T-helper 1 cell treated with Interleukin-12 subunit alpha and Interleukin-12 subunit beta and Interleukin-4 antibody, amounts not matched to agents 30 μg/mL and 1 μg/mL, for 36 hours (primary cell): ENCODE data around the gene PPM1L.
"Not testable (repeated sequence)": the region's sequence is repeated elsewhere in the genome, so short reads cannot be mapped to it uniquely, and the experiment has no call there.

Source experiments
- H3K27ac Mint-ChIP-seq: one replicate; pipeline ENCODE4 v1.8.0; 2021; ENCODE audit warnings: mild to moderate bottlenecking, mixed read lengths
- H3K27me3 Mint-ChIP-seq: one replicate; pipeline ENCODE4 v1.8.0; 2021; ENCODE audit warnings: low read depth, mixed read lengths
- H3K36me3 Mint-ChIP-seq: one replicate; pipeline ENCODE4 v1.8.0; 2021; ENCODE audit warnings: low read depth, mixed read lengths
- H3K4me1 Mint-ChIP-seq: one replicate; pipeline ENCODE4 v1.8.0; 2021; ENCODE audit warnings: low read depth, mixed read lengths
- H3K4me3 Mint-ChIP-seq: one replicate; pipeline ENCODE4 v1.8.0; 2021; ENCODE audit warnings: mild to moderate bottlenecking, moderate library complexity, mixed read lengths
- H3K9me3 Mint-ChIP-seq: one replicate; pipeline ENCODE4 v1.8.0; 2021; ENCODE audit warnings: mixed read lengths

PPM1L gene

DNA sequence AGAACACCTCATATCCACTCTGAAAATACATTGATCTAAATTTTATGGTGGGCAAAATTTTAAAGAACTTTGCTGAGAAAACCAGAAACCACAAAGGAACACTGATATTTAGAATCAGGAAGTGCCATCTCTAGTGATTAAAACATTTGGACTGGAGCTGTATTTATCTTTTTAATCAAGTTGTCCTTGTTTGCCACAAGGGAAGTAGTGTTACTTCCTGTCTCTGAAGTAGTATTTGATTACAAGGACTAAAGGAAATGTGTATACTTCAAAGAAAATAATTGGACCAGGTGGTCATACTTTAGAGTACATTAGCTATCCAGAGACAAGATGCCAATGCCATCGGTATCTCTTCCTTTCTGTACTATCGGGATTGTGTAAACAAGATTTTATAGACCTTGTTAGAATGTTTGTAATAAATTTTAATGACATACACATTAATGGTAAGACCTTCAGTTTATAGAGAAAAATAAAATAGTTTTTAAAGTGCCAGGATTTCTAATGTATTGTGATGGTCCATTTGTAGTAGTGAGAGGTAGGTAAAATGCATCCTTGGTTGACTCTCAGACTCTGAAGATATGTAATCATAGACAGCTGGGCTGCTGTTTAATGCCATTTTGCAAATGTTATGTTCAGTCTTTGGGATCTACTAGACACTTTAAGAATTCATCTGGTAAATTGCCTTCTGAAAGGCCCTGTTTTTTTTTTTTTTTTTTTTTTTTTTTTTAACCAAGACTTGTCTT lies 217.2 kb downstream of the PPM1L start:
- Mint-ChIP-seq H3K4me3 (no peak overlapping the region), H3K4me1 (peaks cover 6% of the 10 kb centered on the region)

DNA sequence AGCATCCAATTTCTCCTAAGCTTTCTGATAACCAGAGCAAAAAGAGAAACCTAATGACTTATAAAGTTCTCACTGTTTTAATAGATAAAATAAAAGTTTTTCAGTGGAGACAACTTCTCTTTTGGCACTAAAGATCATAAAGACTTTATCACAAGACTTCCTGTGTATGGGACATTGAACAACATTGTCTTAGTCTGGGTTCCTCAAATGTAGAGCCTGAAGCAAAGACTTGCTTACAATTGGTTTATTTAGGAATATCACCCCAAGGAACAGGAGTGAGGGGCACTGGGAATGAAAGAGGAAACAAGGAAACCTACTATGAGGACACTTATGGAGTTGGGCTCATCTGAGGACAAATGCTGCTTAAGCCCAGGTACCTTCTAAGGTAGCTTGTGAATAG lies 221.7 kb downstream of the PPM1L start:
- no peak overlapping the region for H3K27ac Mint-ChIP-seq
- no peaks in the 10 kb centered on the region for H3K27me3 Mint-ChIP-seq
- peaks cover 9% of the 10 kb centered on the region for H3K4me1 Mint-ChIP-seq
- no peaks in the 10 kb centered on the region for H3K36me3 Mint-ChIP-seq
- H3K9me3 Mint-ChIP-seq, result peaks cover 9% of the 10 kb centered on the region
- H3K4me3 Mint-ChIP-seq, result no peak overlapping the region

More for the DNA sequence above, 217.2 kb downstream of the PPM1L start:
- Mint-ChIP-seq H3K27me3 (no peaks in the 10 kb centered on the region), H3K36me3 (no peaks in the 10 kb centered on the region), H3K27ac (no peak overlapping the region), H3K9me3 (peaks cover 5% of the 10 kb centered on the region)

DNA sequence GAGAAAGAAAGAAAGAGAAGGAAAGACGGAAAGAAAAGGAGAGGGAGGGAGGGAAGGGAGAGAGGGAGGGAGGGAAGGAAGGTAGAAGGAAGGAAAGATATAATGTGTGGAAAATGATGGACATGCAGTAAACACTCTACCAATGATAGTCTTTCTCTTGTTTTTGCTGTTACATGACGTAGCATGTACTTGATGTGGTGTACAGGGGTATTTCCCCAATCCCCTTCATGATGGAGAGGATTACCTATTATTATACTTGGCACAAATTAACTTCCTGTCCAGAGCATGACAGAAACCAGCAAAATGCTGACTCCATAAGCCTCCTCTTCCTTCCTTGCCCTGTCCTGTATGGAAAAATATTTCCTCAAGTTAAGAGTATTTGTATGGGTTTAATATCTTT lies 224.7 kb downstream of the PPM1L start:
- H3K27me3 Mint-ChIP-seq, result no peaks in the 10 kb centered on the region
- no peak overlapping the region for H3K4me3 Mint-ChIP-seq
- H3K27ac Mint-ChIP-seq, result no peak overlapping the region
- peaks cover 17% of the 10 kb centered on the region for H3K9me3 Mint-ChIP-seq
- no peaks in the 10 kb centered on the region for H3K36me3 Mint-ChIP-seq
- peaks cover 7% of the 10 kb centered on the region for H3K4me1 Mint-ChIP-seq

DNA sequence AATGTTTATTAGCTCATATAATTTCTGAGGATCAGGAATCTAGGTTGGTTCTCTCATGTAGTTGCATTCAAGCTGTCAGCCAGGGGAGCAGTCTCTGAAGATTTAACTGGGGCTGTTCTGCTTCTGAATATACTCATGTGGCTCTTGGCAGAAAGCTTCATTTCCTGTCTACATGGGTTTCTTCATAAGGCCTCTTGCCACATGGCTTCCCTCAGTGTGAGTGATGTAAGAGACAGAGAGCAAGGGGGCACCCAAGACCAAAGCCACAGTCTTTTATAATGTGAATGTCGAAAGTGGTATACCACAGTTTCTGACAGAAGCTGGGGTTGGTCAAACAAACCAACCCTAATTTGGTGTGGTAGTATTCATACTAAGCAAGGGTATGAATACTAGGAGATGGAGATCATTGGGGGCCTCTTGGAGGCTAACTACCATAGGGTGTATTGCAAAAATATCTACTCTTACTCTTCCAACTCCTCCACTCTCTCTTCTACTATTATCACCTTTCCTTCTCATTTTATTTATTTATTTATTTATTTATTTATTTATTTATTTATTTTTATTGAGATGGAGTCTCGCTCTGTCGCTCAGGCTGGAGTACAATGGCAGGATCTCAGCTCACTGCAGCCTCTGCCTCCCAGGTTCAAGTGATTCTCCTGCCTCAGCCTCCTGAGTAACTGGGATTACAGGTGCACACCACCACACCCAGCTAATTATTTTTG lies 225.3 kb downstream of the PPM1L start:
- H3K36me3 Mint-ChIP-seq, result no peaks in the 10 kb centered on the region
- peaks cover 17% of the 10 kb centered on the region for H3K9me3 Mint-ChIP-seq
- H3K27ac Mint-ChIP-seq, result peak overlapping the region; percentile 20
- H3K4me3 Mint-ChIP-seq, result no peak overlapping the region
- H3K27me3 Mint-ChIP-seq, result no peaks in the 10 kb centered on the region
- H3K4me1 Mint-ChIP-seq, result peaks cover 7% of the 10 kb centered on the region

DNA sequence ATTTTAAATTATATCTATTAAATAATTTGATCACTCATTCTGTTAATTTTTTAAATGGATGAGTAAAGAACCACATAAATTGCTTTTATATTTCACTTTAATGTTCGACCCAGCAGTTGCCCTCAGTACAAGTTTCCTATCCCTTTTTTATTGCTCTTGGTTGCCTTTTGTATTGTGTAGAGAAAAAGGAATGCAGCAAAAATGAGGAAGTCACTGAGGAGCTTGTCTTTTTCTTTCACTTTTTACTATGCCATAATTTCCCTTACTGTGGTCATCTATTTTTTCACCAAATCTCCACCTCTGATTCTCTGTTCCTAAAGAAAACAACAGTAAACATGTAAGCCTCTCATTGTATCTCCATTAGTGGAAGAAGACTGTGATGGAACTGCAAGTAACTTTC lies 226.5 kb downstream of the PPM1L start:
- Mint-ChIP-seq H3K4me1 (peaks cover 7% of the 10 kb centered on the region), H3K36me3 (no peaks in the 10 kb centered on the region), H3K4me3 (no peak overlapping the region), H3K9me3 (peaks cover 17% of the 10 kb centered on the region), H3K27ac (no peak overlapping the region), H3K27me3 (no peaks in the 10 kb centered on the region)

DNA sequence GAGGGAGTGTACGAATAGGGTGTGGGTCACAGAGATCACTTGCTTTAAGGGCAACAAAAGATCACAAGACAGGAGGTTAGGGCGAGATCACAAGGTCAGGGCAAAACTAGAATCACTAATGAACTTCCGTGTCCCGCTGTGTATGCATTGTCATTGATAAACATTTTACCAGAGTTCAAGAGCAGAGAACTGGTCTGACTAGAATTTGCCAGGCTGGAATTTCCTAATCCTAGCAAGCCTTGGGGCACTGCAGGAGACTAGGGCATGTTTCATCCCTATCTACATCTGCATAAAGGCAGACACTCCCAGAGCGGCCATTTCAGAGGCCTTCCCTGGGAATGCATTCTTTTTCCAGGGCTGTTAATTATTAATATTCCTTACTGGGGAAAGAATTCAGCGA lies 227.9 kb downstream of the PPM1L start:
- not testable (repeated sequence) for H3K4me3 Mint-ChIP-seq, H3K27me3 Mint-ChIP-seq, H3K27ac Mint-ChIP-seq, H3K4me1 Mint-ChIP-seq, H3K36me3 Mint-ChIP-seq
- peaks cover 12% of the 10 kb centered on the region for H3K9me3 Mint-ChIP-seq

DNA sequence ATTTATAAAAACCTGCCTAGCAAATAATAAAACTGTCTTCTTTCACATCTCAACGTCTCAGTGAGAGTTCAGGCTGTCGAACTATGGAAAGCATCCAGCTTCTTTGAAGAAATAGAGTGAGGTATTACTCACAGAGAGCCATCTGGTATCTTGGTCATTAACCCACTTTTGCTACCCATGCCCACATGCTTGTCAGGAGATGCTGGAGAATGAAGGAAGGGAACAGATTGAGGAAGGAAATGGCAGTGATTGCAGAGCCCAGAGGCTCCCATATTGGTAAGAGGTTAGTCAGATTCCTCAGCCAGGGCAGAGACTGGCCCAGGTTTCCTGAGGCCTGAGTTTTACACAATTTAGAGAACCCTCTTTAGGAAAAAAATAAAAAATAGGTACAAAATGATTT lies 230.0 kb downstream of the PPM1L start:
- Mint-ChIP-seq H3K36me3 (no peaks in the 10 kb centered on the region), H3K27ac (no peak overlapping the region), H3K4me1 (peaks cover 2% of the 10 kb centered on the region), H3K4me3 (no peak overlapping the region), H3K27me3 (no peaks in the 10 kb centered on the region), H3K9me3 (peaks cover 12% of the 10 kb centered on the region)

DNA sequence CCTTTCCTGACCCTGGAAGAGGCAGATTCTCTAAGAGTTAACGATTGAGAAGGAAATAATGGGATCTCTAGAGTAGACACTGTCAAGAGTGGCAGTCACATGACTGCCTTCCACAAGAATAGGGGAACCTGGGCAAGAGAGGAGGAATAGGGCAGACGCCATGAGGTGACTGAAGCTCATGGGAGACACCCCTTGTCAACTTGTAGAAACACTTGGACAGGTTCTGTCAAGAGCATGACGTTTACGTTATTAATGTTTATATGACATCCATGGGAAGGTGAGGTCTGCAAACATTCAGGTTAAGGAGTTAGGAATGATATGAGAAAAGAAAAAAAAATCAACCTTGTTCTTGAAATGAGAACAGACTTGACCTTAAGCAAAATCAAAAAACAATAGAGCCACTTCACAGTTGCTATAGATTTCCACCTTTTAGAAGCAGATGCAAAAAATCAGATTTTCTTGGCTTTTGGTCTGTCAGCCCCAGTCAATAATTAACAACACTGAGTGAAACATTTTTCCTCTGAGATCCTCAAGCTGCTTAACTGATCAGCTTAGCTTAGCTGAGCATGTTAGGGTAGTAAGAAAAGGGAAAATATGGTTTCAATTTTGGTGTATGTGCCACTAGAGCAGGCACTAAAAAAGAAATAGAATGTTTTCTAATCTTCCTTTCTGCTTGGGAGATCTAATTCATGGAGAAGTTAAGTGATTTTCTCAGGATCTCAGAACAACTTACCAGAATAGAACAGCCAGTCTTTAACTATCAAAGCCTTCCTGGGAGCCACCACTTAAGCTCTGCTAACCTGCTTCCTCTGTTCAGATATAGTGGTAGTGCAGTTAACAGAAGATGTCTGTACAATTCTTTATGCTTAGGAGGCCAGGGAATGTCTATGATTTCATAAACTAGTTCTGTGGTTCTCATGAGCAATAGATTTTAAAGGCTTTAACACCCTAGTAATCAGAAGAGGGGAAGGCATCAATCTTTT lies 232.2 kb downstream of the PPM1L start:
- Mint-ChIP-seq H3K27ac (no peak overlapping the region), H3K27me3 (no peaks in the 10 kb centered on the region), H3K4me3 (no peak overlapping the region), H3K4me1 (no peaks in the 10 kb centered on the region), H3K36me3 (no peaks in the 10 kb centered on the region), H3K9me3 (peaks cover 7% of the 10 kb centered on the region)

DNA sequence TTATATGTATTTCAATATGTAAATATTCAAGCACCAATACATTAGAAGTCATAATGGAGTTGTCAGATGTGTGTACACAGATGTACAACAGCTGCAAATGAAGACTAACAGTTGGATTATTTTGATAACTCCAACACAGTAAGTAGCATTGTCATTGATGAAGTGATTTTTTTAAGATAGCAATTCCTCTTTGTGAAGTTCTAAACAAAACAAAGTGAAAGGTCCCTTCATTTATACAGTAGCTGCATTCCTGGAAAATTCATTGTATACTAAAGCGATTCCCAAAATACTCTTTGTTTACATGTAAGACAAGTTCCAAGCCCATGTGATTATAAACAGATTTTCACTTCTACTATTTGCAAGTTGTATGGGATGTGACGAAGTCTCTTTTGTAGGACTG lies 234.4 kb downstream of the PPM1L start:
- Mint-ChIP-seq H3K9me3 (no peaks in the 10 kb centered on the region), H3K27me3 (no peaks in the 10 kb centered on the region), H3K4me1 (no peaks in the 10 kb centered on the region), H3K36me3 (no peaks in the 10 kb centered on the region), H3K4me3 (no peak overlapping the region), H3K27ac (no peak overlapping the region)

DNA sequence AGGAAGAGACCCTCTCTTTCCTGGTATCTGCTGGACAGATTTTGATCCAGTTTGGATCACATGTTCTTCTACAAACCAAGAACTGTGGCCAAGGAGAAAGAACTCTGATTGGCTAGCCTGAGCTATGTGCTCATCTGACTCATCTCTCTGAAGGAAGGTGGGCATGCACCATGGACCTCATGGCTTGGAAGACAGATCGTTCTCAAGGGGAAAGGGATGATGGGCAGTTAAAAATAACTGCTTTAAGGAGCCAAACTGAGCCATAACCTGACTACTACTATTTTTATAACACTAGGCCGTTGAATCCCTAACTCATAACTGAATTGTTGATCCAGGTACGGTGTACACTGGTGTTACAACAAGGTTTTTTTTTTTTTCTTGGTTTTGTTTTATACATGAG lies 236.7 kb downstream of the PPM1L start:
- Mint-ChIP-seq H3K9me3 (no peaks in the 10 kb centered on the region), H3K27me3 (peaks cover 3% of the 10 kb centered on the region), H3K4me1 (no peaks in the 10 kb centered on the region), H3K36me3 (no peaks in the 10 kb centered on the region), H3K4me3 (no peak overlapping the region), H3K27ac (no peak overlapping the region)

DNA sequence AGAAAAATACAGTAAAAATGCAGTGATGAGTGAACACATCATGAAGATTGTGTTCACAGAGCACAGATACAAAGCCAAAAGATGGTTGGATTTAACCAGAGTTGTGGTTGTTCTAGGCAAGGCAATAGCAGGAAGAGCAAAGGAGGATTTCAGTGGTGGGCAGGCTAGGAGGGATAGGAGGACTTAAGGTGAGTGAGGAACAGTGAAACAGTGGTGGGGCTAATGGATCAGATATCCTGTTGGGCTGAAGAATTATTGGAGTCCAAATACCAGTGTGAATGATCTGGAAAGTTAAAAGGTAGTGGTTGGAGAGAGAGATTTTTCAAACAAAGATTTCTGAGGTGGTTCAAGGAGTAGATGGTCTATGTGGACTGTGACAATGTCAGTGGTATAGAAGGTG lies 240.8 kb downstream of the PPM1L start:
- Mint-ChIP-seq H3K27me3 (peaks cover 3% of the 10 kb centered on the region), H3K4me3 (no peak overlapping the region), H3K9me3 (no peaks in the 10 kb centered on the region), H3K27ac (no peak overlapping the region), H3K36me3 (no peaks in the 10 kb centered on the region), H3K4me1 (peaks cover 2% of the 10 kb centered on the region)

DNA sequence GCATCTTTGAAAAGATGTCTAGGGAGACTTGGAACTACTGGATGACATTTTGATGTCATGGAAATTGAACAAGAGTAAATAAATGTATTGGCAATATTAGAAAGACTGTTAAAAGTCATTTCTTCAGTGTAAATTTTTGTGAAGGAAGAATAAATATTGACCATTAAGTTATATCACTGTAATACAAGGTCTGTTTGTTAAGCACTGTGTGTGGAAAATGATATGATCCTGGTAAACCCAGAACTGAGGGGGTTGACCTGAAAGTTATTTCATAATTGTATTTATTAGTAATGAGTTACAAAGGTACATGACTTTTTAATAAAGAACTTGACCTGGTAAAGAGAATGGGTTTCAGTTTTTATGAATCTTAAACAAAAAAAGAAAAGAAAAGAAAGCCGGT lies 242.6 kb downstream of the PPM1L start:
- peaks cover 3% of the 10 kb centered on the region for H3K27me3 Mint-ChIP-seq
- no peak overlapping the region for H3K27ac Mint-ChIP-seq
- no peaks in the 10 kb centered on the region for H3K9me3 Mint-ChIP-seq
- H3K4me3 Mint-ChIP-seq, result no peak overlapping the region
- peaks cover 2% of the 10 kb centered on the region for H3K4me1 Mint-ChIP-seq
- H3K36me3 Mint-ChIP-seq, result no peaks in the 10 kb centered on the region

DNA sequence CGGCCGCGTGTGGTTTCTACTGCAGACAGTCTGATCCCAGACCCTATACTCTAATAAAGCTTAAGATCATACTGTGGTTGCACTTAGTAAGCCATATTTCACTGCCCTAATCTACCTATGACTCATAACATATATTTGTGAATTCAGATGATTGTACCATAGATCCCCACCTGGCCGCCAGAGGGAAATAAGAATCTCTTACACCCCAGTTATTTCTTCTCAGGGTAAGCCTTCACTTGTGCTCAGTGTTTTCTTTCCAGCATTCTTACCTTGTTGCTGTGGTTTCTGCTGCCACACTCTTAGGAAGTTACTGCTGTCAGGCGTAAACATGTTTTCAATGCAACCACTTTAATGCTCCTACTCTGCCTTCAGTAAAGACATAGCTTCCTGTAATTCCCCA lies 243.2 kb downstream of the PPM1L start:
- Mint-ChIP-seq H3K27ac (no peak overlapping the region), H3K27me3 (peaks cover 3% of the 10 kb centered on the region), H3K9me3 (no peaks in the 10 kb centered on the region), H3K4me3 (no peak overlapping the region), H3K4me1 (peaks cover 2% of the 10 kb centered on the region), H3K36me3 (no peaks in the 10 kb centered on the region)

DNA sequence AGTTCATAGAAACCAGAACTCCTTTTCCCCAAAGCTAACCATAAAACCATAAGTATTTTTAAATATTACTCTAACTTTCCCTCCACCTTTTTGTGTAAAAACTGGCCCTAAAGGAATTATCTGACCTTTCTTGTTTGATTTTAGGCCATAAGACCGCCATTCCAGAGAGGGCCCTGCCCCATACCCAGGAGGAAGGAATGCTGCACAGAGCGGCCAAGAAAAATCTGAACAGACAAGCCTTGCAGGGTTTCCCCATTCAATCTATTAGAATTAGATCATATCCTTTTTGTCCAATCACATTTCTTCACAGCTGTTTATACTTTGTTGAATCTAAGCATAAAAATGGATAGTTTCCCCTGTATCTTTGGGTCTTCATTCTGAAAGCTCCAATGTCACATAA lies 252.1 kb downstream of the PPM1L start:
- H3K27ac Mint-ChIP-seq, result no peak overlapping the region
- H3K9me3 Mint-ChIP-seq, result peaks cover 14% of the 10 kb centered on the region
- H3K27me3 Mint-ChIP-seq, result no peaks in the 10 kb centered on the region
- H3K4me3 Mint-ChIP-seq, result no peak overlapping the region
- H3K4me1 Mint-ChIP-seq, result no peaks in the 10 kb centered on the region
- H3K36me3 Mint-ChIP-seq, result no peaks in the 10 kb centered on the region
